Stimulated activated CD8-positive, alpha-beta memory T cell treated with anti-CD3 and anti-CD28 coated beads, Interleukin-15, amount 100 ng/mL, for 48 hours (primary cell): ENCODE results near the gene BAIAP2L1.
"Not testable (repeated sequence)": the region's sequence is repeated elsewhere in the genome, so short reads cannot be mapped to it uniquely, and the experiment has no call there.

Experiments
- DNase-seq, 2 donors: peaks; one replicate each; pipeline ENCODE4 v3.0.0-alpha.2; 2020; ENCODE audit warnings: low read depth in 2 of 2

The BAIAP2L1 gene

GRCh38 chr7:98400542-98401340, at the start of gene BAIAP2L1:
Gene BAIAP2L1 (minus strand): TSS chr7:98401090. CDS start chr7:98400852, 238 bp downstream.
- DNase-seq = peak; percentile 77 to 82

- no peak for DNase-seq
Observed at GRCh38 chr7:98448766-98449165, 47.9 kb upstream of the BAIAP2L1 start.

GRCh38 chr7:98440992-98441391, 40.1 kb upstream of the BAIAP2L1 start:
- DNase-seq = not testable (repeated sequence)

GRCh38 chr7:98439484-98439883, 38.6 kb upstream of the BAIAP2L1 start:
- DNase-seq = no peak

- no peak for DNase-seq
Observed at GRCh38 chr7:98434087-98434486, 33.2 kb upstream of the BAIAP2L1 start.

GRCh38 chr7:98429799-98430198, 28.9 kb upstream of the BAIAP2L1 start:
- no peak for DNase-seq

- DNase-seq = no peak
Observed at GRCh38 chr7:98423043-98423442, 22.2 kb upstream of the BAIAP2L1 start.

GRCh38 chr7:98420966-98421612, 20.2 kb upstream of the BAIAP2L1 start:
- peak; percentile 23 to 31 for DNase-seq

- not testable (repeated sequence) for DNase-seq
Observed at GRCh38 chr7:98419988-98420387, 19.1 kb upstream of the BAIAP2L1 start.

- DNase-seq = not testable (repeated sequence)
Observed at GRCh38 chr7:98419316-98419691, 18.4 kb upstream of the BAIAP2L1 start.

GRCh38 chr7:98418636-98419315, 17.9 kb upstream of the BAIAP2L1 start:
- peak; percentile 29 to 38 for DNase-seq

- DNase-seq = no peak
Observed at GRCh38 chr7:98418271-98418635, 17.4 kb upstream of the BAIAP2L1 start.

- DNase-seq = not testable (repeated sequence)
Observed at GRCh38 chr7:98417604-98418270, 16.8 kb upstream of the BAIAP2L1 start.

GRCh38 chr7:98414205-98414900, 13.5 kb upstream of the BAIAP2L1 start:
- DNase-seq = no peak

- not testable (repeated sequence) for DNase-seq
Observed at GRCh38 chr7:98413655-98414054, 12.8 kb upstream of the BAIAP2L1 start.

- no peak for DNase-seq
Observed at GRCh38 chr7:98409843-98410242, 9.0 kb upstream of the BAIAP2L1 start.

GRCh38 chr7:98408146-98408545, 7.3 kb upstream of the BAIAP2L1 start:
- not testable (repeated sequence) for DNase-seq

- no peak for DNase-seq
Observed at GRCh38 chr7:98406827-98407226, 5.9 kb upstream of the BAIAP2L1 start.

GRCh38 chr7:98404840-98405239, 4.0 kb upstream of the BAIAP2L1 start:
- DNase-seq = no peak

GRCh38 chr7:98399890-98400541, 874 bp downstream of the BAIAP2L1 start:
- no peak for DNase-seq

- no peak for DNase-seq
Observed at GRCh38 chr7:98399462-98399861, 1.4 kb downstream of the BAIAP2L1 start.
